Subcutaneous adipose tissue (tissue), 4 donors: ENCODE results near the gene ATP8B4. TPM values are rescaled to one million over a fixed set of nuclear protein-coding genes. Genes with fewer than 3 reads are reported as not detected.

Experiments
- total RNA-seq, 4 donors: library from RNA; depleted of rRNA; stranded (reverse); fragments of >200 nt; gene quantifications; one replicate each; pipeline ENCODE4 v1.1.0, GENCODE V29; 2016
- TF ChIP-seq, protein P1 (sequence below): fragments of 450-650 bp; IDR thresholded peaks from one replicate; pipeline ENCODE4 v1.5.1; 2016; ENCODE audit warnings: low read depth, mild to moderate bottlenecking, control low read depth, antibody characterized with exemption, moderate library complexity

Gene ATP8B4
- total RNA-seq, 4 donors from 2014 or later: 39.9 to 75.3 (median 65.9) TPM

GRCh38 chr15:49832511-49832910, 286.5 kb downstream of the ATP8B4 start:
- TF ChIP-seq, protein P1, sequence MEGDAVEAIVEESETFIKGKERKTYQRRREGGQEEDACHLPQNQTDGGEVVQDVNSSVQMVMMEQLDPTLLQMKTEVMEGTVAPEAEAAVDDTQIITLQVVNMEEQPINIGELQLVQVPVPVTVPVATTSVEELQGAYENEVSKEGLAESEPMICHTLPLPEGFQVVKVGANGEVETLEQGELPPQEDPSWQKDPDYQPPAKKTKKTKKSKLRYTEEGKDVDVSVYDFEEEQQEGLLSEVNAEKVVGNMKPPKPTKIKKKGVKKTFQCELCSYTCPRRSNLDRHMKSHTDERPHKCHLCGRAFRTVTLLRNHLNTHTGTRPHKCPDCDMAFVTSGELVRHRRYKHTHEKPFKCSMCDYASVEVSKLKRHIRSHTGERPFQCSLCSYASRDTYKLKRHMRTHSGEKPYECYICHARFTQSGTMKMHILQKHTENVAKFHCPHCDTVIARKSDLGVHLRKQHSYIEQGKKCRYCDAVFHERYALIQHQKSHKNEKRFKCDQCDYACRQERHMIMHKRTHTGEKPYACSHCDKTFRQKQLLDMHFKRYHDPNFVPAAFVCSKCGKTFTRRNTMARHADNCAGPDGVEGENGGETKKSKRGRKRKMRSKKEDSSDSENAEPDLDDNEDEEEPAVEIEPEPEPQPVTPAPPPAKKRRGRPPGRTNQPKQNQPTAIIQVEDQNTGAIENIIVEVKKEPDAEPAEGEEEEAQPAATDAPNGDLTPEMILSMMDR: no peak

DNA sequence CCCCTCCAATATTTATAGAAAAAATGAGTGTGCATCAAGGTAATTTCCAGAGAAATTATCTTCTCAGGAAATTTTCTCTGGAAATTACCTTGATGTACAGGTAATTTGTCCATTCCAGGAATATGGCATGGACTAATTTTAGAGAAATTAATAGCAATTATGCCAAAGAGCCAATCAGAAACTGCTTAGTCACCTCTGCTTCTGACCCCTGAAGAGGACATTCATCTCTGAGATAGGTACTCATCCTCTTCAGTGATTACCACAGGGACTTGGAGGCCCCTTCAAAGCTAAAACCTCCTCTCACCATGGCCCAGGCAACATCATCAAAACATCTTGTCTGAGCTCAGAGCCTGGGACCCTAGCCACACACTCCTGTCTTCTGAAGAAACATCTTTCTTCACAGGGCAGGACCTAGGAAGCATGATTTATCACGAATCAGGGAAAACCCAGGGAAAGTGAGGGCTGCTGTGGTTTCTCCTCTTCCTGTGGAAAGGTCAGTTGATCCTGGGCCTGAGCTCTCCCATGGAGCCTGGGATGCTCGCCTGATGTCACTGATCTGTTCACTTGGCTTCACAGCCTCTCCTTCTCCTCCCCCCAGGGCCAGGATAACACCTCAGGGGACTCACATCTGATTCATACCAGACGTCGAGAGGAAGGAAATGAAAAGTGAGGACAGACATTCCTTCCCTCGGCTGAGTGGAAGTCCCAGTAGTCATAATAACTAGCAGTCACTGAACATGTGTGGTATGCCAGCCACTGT, 287.6 kb downstream of the ATP8B4 start:
- TF ChIP-seq, protein P1: no peak

- TF ChIP-seq, protein P1: no peak
These were observed 288.6 kb downstream of the ATP8B4 start for GRCh38 chr15:49830391-49830790.

GRCh38 chr15:49827311-49827710, 291.7 kb downstream of the ATP8B4 start:
- TF ChIP-seq, protein P1: no peak

- TF ChIP-seq, protein P1: no peak
These were observed 292.3 kb downstream of the ATP8B4 start for GRCh38 chr15:49826640-49827234.

GRCh38 chr15:49824775-49825099, 294.3 kb downstream of the ATP8B4 start:
- TF ChIP-seq, protein P1: no peak

DNA sequence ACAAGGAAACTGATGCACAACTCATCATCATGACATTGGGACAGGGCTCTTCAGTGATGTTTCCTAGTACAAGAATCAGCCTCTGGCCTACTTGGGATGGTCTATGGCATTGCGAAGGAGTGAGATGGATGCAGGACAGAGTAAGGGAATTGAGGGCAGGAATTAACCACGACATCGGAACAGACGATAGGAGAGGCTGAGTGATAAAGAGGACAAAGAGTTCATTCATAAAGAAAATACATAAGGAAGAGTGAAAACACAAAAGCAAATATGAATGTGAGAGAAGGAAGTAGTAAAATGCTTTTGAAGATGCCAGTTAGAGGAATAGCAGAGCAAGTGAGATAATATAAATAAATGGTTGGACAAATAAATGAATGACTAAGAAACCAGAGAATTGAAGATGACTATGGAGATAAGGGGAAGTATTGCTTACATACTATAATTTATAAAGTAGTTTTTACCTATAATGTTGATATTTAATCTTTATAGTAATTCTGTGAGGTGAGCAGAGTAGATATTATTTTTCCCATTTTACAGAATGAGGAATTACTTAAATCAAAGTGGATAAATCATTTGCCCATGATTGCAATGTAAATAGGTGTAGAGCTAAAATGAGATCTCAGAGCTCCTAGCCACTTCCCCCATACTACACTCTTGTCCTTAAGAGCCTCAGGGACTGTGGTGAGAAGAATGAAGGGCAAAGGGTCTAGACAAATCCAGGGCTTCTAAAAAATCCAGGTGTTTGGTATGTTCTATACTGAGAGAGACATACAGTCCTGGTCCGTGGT, 294.9 kb downstream of the ATP8B4 start:
- TF ChIP-seq, protein P1: no peak
